Fibroblast of lung (primary cell): ENCODE data around the gene PAPOLG. TPM values are rescaled to one million over a fixed set of nuclear protein-coding genes. Genes with fewer than 3 reads are reported as not detected.

ENCODE experiments used
- DNase-seq, 2 donors: peaks; one replicate each; pipeline versions ENCODE4 v3.0.0 to v3.0.0-alpha.2; 2010; ENCODE audit warnings: low read depth in 2 of 2
- H2AFZ ChIP-seq: 2 replicates; pipeline ENCODE4 v1.5.1; 2012; ENCODE audit warnings: low read length, control low read depth, inconsistent platforms
- H3K27ac ChIP-seq: 2 replicates; pipeline ENCODE4 v1.5.1; 2011; ENCODE audit warnings: low read length, control low read depth; ENCODE audit not compliant: insufficient read depth
- H3K27me3 ChIP-seq: 2 replicates; pipeline ENCODE4 v1.5.1; 2011; ENCODE audit warnings: mild to moderate bottlenecking, low read length; ENCODE audit not compliant: control insufficient read depth, insufficient read depth
- H3K36me3 ChIP-seq: 2 replicates; pipeline ENCODE4 v1.5.1; 2011; ENCODE audit warnings: low read length; ENCODE audit not compliant: control insufficient read depth, insufficient read depth
- H3K4me1 ChIP-seq: 2 replicates; pipeline ENCODE4 v1.5.1; 2011; ENCODE audit warnings: low read length; ENCODE audit not compliant: control insufficient read depth, insufficient read depth; ENCODE audit errors: extremely low read depth
- H3K4me2 ChIP-seq: 2 replicates; pipeline ENCODE4 v1.5.1; 2011; ENCODE audit warnings: low read length, control low read depth; ENCODE audit not compliant: insufficient read depth; ENCODE audit errors: extremely low read depth
- H3K4me3 ChIP-seq, 4 experiments: fragments of 200-600 bp in 1 of 4; sonication (generic) in 1 of 4; replicated peaks in 1 of 4; 2 replicates each; pipeline ENCODE4 v1.5.1; 2011 to 2016; ENCODE audit warnings: low read length in 4 of 4, low read depth in 3 of 4, mild to moderate bottlenecking in 3 of 4, control low read depth in 2 of 4, inconsistent platforms in 1 of 4, mixed read lengths in 1 of 4; ENCODE audit not compliant: insufficient read depth in 1 of 4; ENCODE audit errors: control extremely low read depth in 1 of 4
- H3K79me2 ChIP-seq: 2 replicates; pipeline ENCODE4 v1.5.1; 2012; ENCODE audit warnings: mild to moderate bottlenecking, low read length, inconsistent platforms; ENCODE audit not compliant: control insufficient read depth, insufficient read depth
- H3K9ac ChIP-seq: 2 replicates; pipeline ENCODE4 v1.5.1; 2011; ENCODE audit warnings: mild to moderate bottlenecking, low read length, control low read depth; ENCODE audit not compliant: insufficient read depth
- H3K9me3 ChIP-seq: 2 replicates; pipeline ENCODE4 v1.5.1; 2012; ENCODE audit warnings: low read depth, low read length; ENCODE audit not compliant: control insufficient read depth, insufficient read depth
- H4K20me1 ChIP-seq: 2 replicates; pipeline ENCODE4 v1.5.1; 2011; ENCODE audit warnings: low read length; ENCODE audit not compliant: control insufficient read depth, insufficient read depth; ENCODE audit errors: extremely low read depth
- EZH2 ChIP-seq: IDR thresholded peaks from 2 replicates; pipeline ENCODE4 v1.5.1; 2012; ENCODE audit warnings: low read length, control low read depth, mild to moderate bottlenecking; ENCODE audit errors: missing control alignments
- polyA plus RNA-seq, 2 donors: library from polyadenylated mRNA; depleted of rRNA in 1 of 2; stranded (reverse) in 1 of 2; unstranded in 1 of 2; fragments of >200 nt; gene quantifications; 2 replicates each; pipeline ENCODE4 v1.2.1, GENCODE V29; 2011 to 2012; ENCODE audit warnings: missing spikeins in 1 of 2
- total RNA-seq: library from RNA; depleted of rRNA; stranded (reverse); fragments of >200 nt; gene quantifications from 2 replicates; pipeline ENCODE4 v1.2.1, GENCODE V29; 2014
- TF ChIP-seq, protein P1 (sequence below), 2 donors: IDR thresholded peaks in 1 of 2; conservative IDR thresholded peaks in 1 of 2; 1 replicate in 1 of 2; 2 replicates in 1 of 2; pipeline ENCODE4 v1.5.1; 2011 to 2012; ENCODE audit warnings: low read length in 2 of 2, control low read depth in 1 of 2, inconsistent platforms in 1 of 2, low read depth in 1 of 2, mild to moderate bottlenecking in 1 of 2

PAPOLG gene
- total and polyA plus RNA-seq, 2 donors (not counting 1 experiment from before 2014, with no cell fraction given) = 11.2 to 11.9 TPM

GRCh38 chr2:60745761-60746160 lies 10.3 kb upstream of the PAPOLG start:
- Histone ChIP-seq H4K20me1 (no peaks in the 10 kb centered on the region), H3K27ac (no peak overlapping the region), H3K4me1 (no peaks in the 10 kb centered on the region), H3K79me2 (no peaks in the 10 kb centered on the region), H3K4me2 (no peak overlapping the region), H3K9ac (no peak overlapping the region), H3K36me3 (no peaks in the 10 kb centered on the region), H2AFZ (no peak overlapping the region), H3K9me3 (no peaks in the 10 kb centered on the region), H3K27me3 (no peaks in the 10 kb centered on the region), H3K4me3 (no peak overlapping the region)
- TF ChIP-seq, protein P1, sequence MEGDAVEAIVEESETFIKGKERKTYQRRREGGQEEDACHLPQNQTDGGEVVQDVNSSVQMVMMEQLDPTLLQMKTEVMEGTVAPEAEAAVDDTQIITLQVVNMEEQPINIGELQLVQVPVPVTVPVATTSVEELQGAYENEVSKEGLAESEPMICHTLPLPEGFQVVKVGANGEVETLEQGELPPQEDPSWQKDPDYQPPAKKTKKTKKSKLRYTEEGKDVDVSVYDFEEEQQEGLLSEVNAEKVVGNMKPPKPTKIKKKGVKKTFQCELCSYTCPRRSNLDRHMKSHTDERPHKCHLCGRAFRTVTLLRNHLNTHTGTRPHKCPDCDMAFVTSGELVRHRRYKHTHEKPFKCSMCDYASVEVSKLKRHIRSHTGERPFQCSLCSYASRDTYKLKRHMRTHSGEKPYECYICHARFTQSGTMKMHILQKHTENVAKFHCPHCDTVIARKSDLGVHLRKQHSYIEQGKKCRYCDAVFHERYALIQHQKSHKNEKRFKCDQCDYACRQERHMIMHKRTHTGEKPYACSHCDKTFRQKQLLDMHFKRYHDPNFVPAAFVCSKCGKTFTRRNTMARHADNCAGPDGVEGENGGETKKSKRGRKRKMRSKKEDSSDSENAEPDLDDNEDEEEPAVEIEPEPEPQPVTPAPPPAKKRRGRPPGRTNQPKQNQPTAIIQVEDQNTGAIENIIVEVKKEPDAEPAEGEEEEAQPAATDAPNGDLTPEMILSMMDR (conservative IDR thresholded peaks at IDR 0.05 in 1 of 2, IDR thresholded peaks at IDR 0.05 in 1 of 2; ENCODE audit: low read depth in 1 of 2, low read length in 2 of 2) = no peak
- no peak for TF ChIP-seq EZH2
- DNase-seq = no peak

GRCh38 chr2:60746318-60746717 lies 9.8 kb upstream of the PAPOLG start:
- H3K9ac ChIP-seq = no peak overlapping the region
- no peaks in the 10 kb centered on the region for H3K4me1 ChIP-seq
- no peaks in the 10 kb centered on the region for H3K9me3 ChIP-seq
- no peaks in the 10 kb centered on the region for H3K27me3 ChIP-seq
- DNase-seq = no peak
- no peak for TF ChIP-seq EZH2
- TF ChIP-seq, protein P1 (conservative IDR thresholded peaks at IDR 0.05 in 1 of 2, IDR thresholded peaks at IDR 0.05 in 1 of 2; ENCODE audit: low read depth in 1 of 2, low read length in 2 of 2) = no peak
- H2AFZ ChIP-seq = no peak overlapping the region
- H3K27ac ChIP-seq = no peak overlapping the region
- no peaks in the 10 kb centered on the region for H4K20me1 ChIP-seq
- H3K4me2 ChIP-seq = no peak overlapping the region
- H3K4me3 ChIP-seq = no peak overlapping the region
- no peaks in the 10 kb centered on the region for H3K36me3 ChIP-seq
- H3K79me2 ChIP-seq = no peaks in the 10 kb centered on the region

- H3K27me3 ChIP-seq = no peaks in the 10 kb centered on the region
- no peak overlapping the region for H3K9ac ChIP-seq
- H3K9me3 ChIP-seq = no peaks in the 10 kb centered on the region
- DNase-seq = no peak
- no peak overlapping the region for H2AFZ ChIP-seq
- H3K4me2 ChIP-seq = no peak overlapping the region
- no peaks in the 10 kb centered on the region for H4K20me1 ChIP-seq
- no peaks in the 10 kb centered on the region for H3K4me1 ChIP-seq
- no peak for TF ChIP-seq EZH2
- TF ChIP-seq, protein P1 (conservative IDR thresholded peaks at IDR 0.05 in 1 of 2, IDR thresholded peaks at IDR 0.05 in 1 of 2; ENCODE audit: low read depth in 1 of 2, low read length in 2 of 2) = no peak
- H3K79me2 ChIP-seq = peaks cover 25% of the 10 kb centered on the region
- peaks cover 5% of the 10 kb centered on the region for H3K36me3 ChIP-seq
- no peak overlapping the region for H3K27ac ChIP-seq
- H3K4me3 ChIP-seq = no peak overlapping the region
Observed at GRCh38 chr2:60759654-60760053, 3.6 kb downstream of the PAPOLG start.
